Effector memory CD4-positive, alpha-beta T cell (primary cell): ENCODE results near the gene EMCN.

ENCODE experiments used
- DNase-seq, 3 donors: peaks; one replicate each; pipeline ENCODE4 v3.0.0-alpha.2; 2020
- H3K27ac ChIP-seq: 2 replicates; pipeline ENCODE4 v1.7.0; 2013; ENCODE audit warnings: mild to moderate bottlenecking, low read length, moderate library complexity; ENCODE audit not compliant: insufficient read depth, poor library complexity, severe bottlenecking
- H3K27me3 ChIP-seq: replicated peaks from 2 replicates; pipeline ENCODE4 v1.7.0; 2013; ENCODE audit warnings: mild to moderate bottlenecking, low read length; ENCODE audit not compliant: insufficient read depth, control insufficient read depth, poor library complexity, severe bottlenecking
- H3K36me3 ChIP-seq: 2 replicates; pipeline ENCODE4 v1.7.0; 2013; ENCODE audit warnings: mild to moderate bottlenecking, low read length, moderate library complexity; ENCODE audit not compliant: control insufficient read depth, insufficient read depth
- H3K4me1 ChIP-seq: 2 replicates; pipeline ENCODE4 v1.7.0; 2013; ENCODE audit warnings: low read length, mild to moderate bottlenecking; ENCODE audit not compliant: control insufficient read depth, insufficient read depth, poor library complexity, severe bottlenecking
- H3K4me3 ChIP-seq: 2 replicates; pipeline ENCODE4 v1.7.0; 2013; ENCODE audit warnings: low read length, low read depth, mild to moderate bottlenecking; ENCODE audit not compliant: insufficient read depth, poor library complexity, severe bottlenecking
- H3K9me3 ChIP-seq: 2 replicates; pipeline ENCODE4 v1.7.0; 2013; ENCODE audit warnings: mild to moderate bottlenecking, low read length, moderate library complexity; ENCODE audit not compliant: control insufficient read depth

EMCN gene

GRCh38 chr4:100461807-100462605 is 55.8 kb downstream of the EMCN start:
- H3K4me3 ChIP-seq: no peak overlapping the region
- no peaks in the 10 kb centered on the region for H3K36me3 ChIP-seq
- H3K4me1 ChIP-seq: peaks cover 4% of the 10 kb centered on the region
- no peak for DNase-seq
- H3K27ac ChIP-seq: no peak overlapping the region
- no peaks in the 10 kb centered on the region for H3K27me3 ChIP-seq
- H3K9me3 ChIP-seq: no peaks in the 10 kb centered on the region

GRCh38 chr4:100450449-100450848 is 67.4 kb downstream of the EMCN start:
- no peak overlapping the region for H3K4me3 ChIP-seq
- no peaks in the 10 kb centered on the region for H3K9me3 ChIP-seq
- H3K4me1 ChIP-seq: no peaks in the 10 kb centered on the region
- no peaks in the 10 kb centered on the region for H3K36me3 ChIP-seq
- no peaks in the 10 kb centered on the region for H3K27me3 ChIP-seq
- no peak overlapping the region for H3K27ac ChIP-seq
- DNase-seq: no peak

- Histone ChIP-seq H3K9me3 (no peaks in the 10 kb centered on the region), H3K27ac (no peak overlapping the region), H3K36me3 (no peaks in the 10 kb centered on the region), H3K4me3 (no peak overlapping the region), H3K4me1 (no peaks in the 10 kb centered on the region), H3K27me3 (no peaks in the 10 kb centered on the region)
- DNase-seq: no peak
Measured at GRCh38 chr4:100431416-100431815, 86.4 kb downstream of the EMCN start.

- H3K4me3 ChIP-seq: no peak overlapping the region
- H3K36me3 ChIP-seq: no peaks in the 10 kb centered on the region
- H3K27me3 ChIP-seq: no peaks in the 10 kb centered on the region
- H3K9me3 ChIP-seq: no peaks in the 10 kb centered on the region
- no peaks in the 10 kb centered on the region for H3K4me1 ChIP-seq
- H3K27ac ChIP-seq: no peak overlapping the region
- no peak for DNase-seq
Measured at GRCh38 chr4:100430451-100430850, 87.4 kb downstream of the EMCN start.

GRCh38 chr4:100429616-100430015 is 88.2 kb downstream of the EMCN start:
- DNase-seq: no peak
- no peak overlapping the region for H3K4me3 ChIP-seq
- no peak overlapping the region for H3K27ac ChIP-seq
- H3K9me3 ChIP-seq: no peaks in the 10 kb centered on the region
- H3K36me3 ChIP-seq: no peaks in the 10 kb centered on the region
- no peaks in the 10 kb centered on the region for H3K27me3 ChIP-seq
- H3K4me1 ChIP-seq: no peaks in the 10 kb centered on the region

GRCh38 chr4:100428051-100428450 is 89.8 kb downstream of the EMCN start:
- Histone ChIP-seq H3K27me3 (no peaks in the 10 kb centered on the region), H3K4me1 (no peaks in the 10 kb centered on the region), H3K9me3 (no peaks in the 10 kb centered on the region), H3K27ac (no peak overlapping the region), H3K4me3 (no peak overlapping the region), H3K36me3 (no peaks in the 10 kb centered on the region)
- no peak for DNase-seq

GRCh38 chr4:100424376-100424775 is 93.4 kb downstream of the EMCN start:
- H3K27me3 ChIP-seq: no peaks in the 10 kb centered on the region
- no peaks in the 10 kb centered on the region for H3K4me1 ChIP-seq
- H3K27ac ChIP-seq: no peak overlapping the region
- DNase-seq: no peak
- no peaks in the 10 kb centered on the region for H3K36me3 ChIP-seq
- H3K4me3 ChIP-seq: no peak overlapping the region
- H3K9me3 ChIP-seq: no peaks in the 10 kb centered on the region

- H3K27me3 ChIP-seq: no peaks in the 10 kb centered on the region
- no peak for DNase-seq
- no peak overlapping the region for H3K4me3 ChIP-seq
- H3K36me3 ChIP-seq: no peaks in the 10 kb centered on the region
- no peak overlapping the region for H3K27ac ChIP-seq
- H3K9me3 ChIP-seq: no peaks in the 10 kb centered on the region
- no peaks in the 10 kb centered on the region for H3K4me1 ChIP-seq
Measured at GRCh38 chr4:100422894-100423293, 94.9 kb downstream of the EMCN start.

GRCh38 chr4:100421361-100421978 is 96.4 kb downstream of the EMCN start:
- Histone ChIP-seq H3K9me3 (no peaks in the 10 kb centered on the region), H3K4me1 (no peaks in the 10 kb centered on the region), H3K27me3 (no peaks in the 10 kb centered on the region), H3K36me3 (no peaks in the 10 kb centered on the region), H3K27ac (no peak overlapping the region), H3K4me3 (no peak overlapping the region)
- DNase-seq: no peak

GRCh38 chr4:100420571-100420970 is 97.3 kb downstream of the EMCN start:
- H3K36me3 ChIP-seq: no peaks in the 10 kb centered on the region
- H3K27me3 ChIP-seq: no peaks in the 10 kb centered on the region
- no peaks in the 10 kb centered on the region for H3K4me1 ChIP-seq
- H3K27ac ChIP-seq: no peak overlapping the region
- no peak overlapping the region for H3K4me3 ChIP-seq
- no peaks in the 10 kb centered on the region for H3K9me3 ChIP-seq
- DNase-seq: no peak
